Measurements from ENCODE around the gene ST3GAL4. TPM values are rescaled to one million over a fixed set of nuclear protein-coding genes. Genes with fewer than 3 reads are reported as not detected.

Gene ST3GAL4
- polyA plus RNA-seq, 1 of the 3 experiments (the other 2 are of a cell fraction) = 32.0 TPM

DNA sequence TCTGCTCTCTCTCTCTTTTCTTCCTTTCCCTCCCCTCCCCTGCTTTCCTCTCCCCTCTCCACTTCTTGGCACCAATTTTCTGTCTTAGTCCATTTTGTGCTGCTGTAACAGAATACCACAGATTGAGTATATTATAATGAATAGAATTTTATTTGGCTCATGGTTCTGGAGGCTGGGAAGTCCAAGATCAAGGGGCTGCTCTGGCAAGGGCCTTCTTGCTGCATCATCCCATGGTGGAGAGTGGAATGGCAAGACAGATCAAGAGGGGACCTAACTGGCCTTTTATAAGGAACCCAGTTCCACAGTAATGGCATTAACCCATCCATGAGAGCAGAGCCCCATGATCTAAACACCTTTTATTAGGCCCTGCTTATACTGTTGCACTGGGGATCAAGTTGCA is 44.5 kb downstream of the ST3GAL4 start:
- Histone ChIP-seq H4K20me1 (ENCODE audit: insufficient read depth) (no peaks in the 10 kb centered on the region), H3F3A (replicated peaks; ENCODE audit: insufficient read depth) (no peaks in the 10 kb centered on the region)

DNA sequence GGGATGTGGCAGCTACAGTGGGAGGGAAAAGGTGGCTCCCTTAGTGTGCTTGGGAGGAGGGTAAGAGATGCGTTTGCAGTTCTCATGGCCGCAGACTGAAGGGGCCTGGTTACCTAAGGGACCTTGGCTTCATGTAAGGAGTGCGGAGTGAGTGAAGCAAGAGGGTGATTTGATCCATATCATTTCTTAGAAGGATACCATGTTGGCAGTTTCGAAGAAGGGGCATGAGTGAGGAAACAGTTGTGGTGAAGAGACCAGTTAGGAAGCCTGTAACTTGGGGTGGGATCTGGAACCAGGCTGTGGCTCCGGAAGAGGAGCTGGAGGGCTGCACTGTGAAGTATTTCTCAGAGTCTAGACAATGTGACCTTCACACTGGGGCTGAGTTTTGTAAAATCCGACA is 45.0 kb downstream of the ST3GAL4 start:
- H3K27ac ChIP-seq (ENCODE audit: low read depth in 2 of 2, low read length in 1 of 2) = no peak overlapping the region
- H3K36me3 ChIP-seq (replicated peaks in 1 of 2; ENCODE audit: control insufficient read depth in 1 of 2, insufficient read depth in 2 of 2, low read length in 1 of 2) = no peaks in the 10 kb centered on the region
- no peak for DNase-seq
- CTCF ChIA-PET = interaction anchor here (1.0 kb wide), 1 partner anchor 80 kb away, joined by 3 read pairs; no protein-coding TSS in a partner anchor
- no peaks in the 10 kb centered on the region for H4K20me1 ChIP-seq (ENCODE audit: insufficient read depth)
- H3K4me2 ChIP-seq = no peak overlapping the region
- no peaks in the 10 kb centered on the region for H3K79me2 ChIP-seq (ENCODE audit: insufficient read depth)
- H3K4me3 ChIP-seq (ENCODE audit: low read depth in 2 of 2, low read length in 1 of 2) = no peak overlapping the region
- WGBS (ENCODE audit: low lambda C conversion rate) = 92% methylated on average over 6 of the region's 6 CpGs
- no peaks in the 10 kb centered on the region for H3K9me3 ChIP-seq
- no peak overlapping the region for H3K9ac ChIP-seq
- no peak for TF ChIP-seq MXI1 (IDR thresholded peaks at IDR 0.05; ENCODE audit: low read depth, low read length)
- TF ChIP-seq, protein P1, sequence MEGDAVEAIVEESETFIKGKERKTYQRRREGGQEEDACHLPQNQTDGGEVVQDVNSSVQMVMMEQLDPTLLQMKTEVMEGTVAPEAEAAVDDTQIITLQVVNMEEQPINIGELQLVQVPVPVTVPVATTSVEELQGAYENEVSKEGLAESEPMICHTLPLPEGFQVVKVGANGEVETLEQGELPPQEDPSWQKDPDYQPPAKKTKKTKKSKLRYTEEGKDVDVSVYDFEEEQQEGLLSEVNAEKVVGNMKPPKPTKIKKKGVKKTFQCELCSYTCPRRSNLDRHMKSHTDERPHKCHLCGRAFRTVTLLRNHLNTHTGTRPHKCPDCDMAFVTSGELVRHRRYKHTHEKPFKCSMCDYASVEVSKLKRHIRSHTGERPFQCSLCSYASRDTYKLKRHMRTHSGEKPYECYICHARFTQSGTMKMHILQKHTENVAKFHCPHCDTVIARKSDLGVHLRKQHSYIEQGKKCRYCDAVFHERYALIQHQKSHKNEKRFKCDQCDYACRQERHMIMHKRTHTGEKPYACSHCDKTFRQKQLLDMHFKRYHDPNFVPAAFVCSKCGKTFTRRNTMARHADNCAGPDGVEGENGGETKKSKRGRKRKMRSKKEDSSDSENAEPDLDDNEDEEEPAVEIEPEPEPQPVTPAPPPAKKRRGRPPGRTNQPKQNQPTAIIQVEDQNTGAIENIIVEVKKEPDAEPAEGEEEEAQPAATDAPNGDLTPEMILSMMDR (IDR thresholded peaks at IDR 0.05) = no peak
- no peak for TF ChIP-seq SIN3A (IDR thresholded peaks at IDR 0.05; ENCODE audit: borderline replicate concordance, low read depth, low read length)
- TF ChIP-seq TAF1 (IDR thresholded peaks at IDR 0.05; ENCODE audit: borderline replicate concordance, low read depth, low read length) = no peak
- TF ChIP-seq GATA2 (CRISPR knock-in tag; IDR thresholded peaks at IDR 0.05) = no peak
- TF ChIP-seq SMC3 (IDR thresholded peaks at IDR 0.05; ENCODE audit: low read depth, low read length) = no peak
- TF ChIP-seq RXRA (IDR thresholded peaks at IDR 0.05; ENCODE audit: borderline replicate concordance, low read depth) = no peak
- no peak for TF ChIP-seq YY1 (IDR thresholded peaks at IDR 0.05; ENCODE audit: low read depth)
- no peaks in the 10 kb centered on the region for H3K27me3 ChIP-seq (ENCODE audit: insufficient read depth)
- H2AFZ ChIP-seq (ENCODE audit: low read depth) = no peak overlapping the region
- no peaks in the 10 kb centered on the region for H3K9me2 ChIP-seq
- peaks cover 3 to 10% of the 10 kb centered on the region in 2 experiments; a peak in 2 of 4 replicates for H3K4me1 ChIP-seq (ENCODE audit: control insufficient read depth in 1 of 2, insufficient read depth in 2 of 2, low read depth in 1 of 2, low read length in 1 of 2)
- POLR2A ChIA-PET = no interaction called here
- no peaks in the 10 kb centered on the region for H3F3A ChIP-seq (replicated peaks; ENCODE audit: insufficient read depth)

More for the DNA sequence above, 44.5 kb downstream of the ST3GAL4 start:
- H3K9me2 ChIP-seq = no peaks in the 10 kb centered on the region
- ChIA-PET POLR2A (no interaction called here), CTCF (no interaction called here)
- no peak overlapping the region for H2AFZ ChIP-seq (ENCODE audit: low read depth)
- no peak overlapping the region for H3K9ac ChIP-seq
- no peaks in the 10 kb centered on the region for H3K36me3 ChIP-seq (replicated peaks in 1 of 2; ENCODE audit: control insufficient read depth in 1 of 2, insufficient read depth in 2 of 2, low read length in 1 of 2)
- no peak for TF ChIP-seq YY1 (IDR thresholded peaks at IDR 0.05; ENCODE audit: low read depth)
- TF ChIP-seq FOXM1 (IDR thresholded peaks at IDR 0.05; ENCODE audit: low read depth) = no peak
- TF ChIP-seq NFIC (IDR thresholded peaks at IDR 0.05; ENCODE audit: borderline replicate concordance) = no peak
- TF ChIP-seq, protein P2, sequence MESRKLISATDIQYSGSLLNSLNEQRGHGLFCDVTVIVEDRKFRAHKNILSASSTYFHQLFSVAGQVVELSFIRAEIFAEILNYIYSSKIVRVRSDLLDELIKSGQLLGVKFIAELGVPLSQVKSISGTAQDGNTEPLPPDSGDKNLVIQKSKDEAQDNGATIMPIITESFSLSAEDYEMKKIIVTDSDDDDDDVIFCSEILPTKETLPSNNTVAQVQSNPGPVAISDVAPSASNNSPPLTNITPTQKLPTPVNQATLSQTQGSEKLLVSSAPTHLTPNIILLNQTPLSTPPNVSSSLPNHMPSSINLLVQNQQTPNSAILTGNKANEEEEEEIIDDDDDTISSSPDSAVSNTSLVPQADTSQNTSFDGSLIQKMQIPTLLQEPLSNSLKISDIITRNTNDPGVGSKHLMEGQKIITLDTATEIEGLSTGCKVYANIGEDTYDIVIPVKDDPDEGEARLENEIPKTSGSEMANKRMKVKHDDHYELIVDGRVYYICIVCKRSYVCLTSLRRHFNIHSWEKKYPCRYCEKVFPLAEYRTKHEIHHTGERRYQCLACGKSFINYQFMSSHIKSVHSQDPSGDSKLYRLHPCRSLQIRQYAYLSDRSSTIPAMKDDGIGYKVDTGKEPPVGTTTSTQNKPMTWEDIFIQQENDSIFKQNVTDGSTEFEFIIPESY (IDR thresholded peaks at IDR 0.05; ENCODE audit: borderline replicate concordance, low read depth) = no peak
- no peak for TF ChIP-seq GABPA (IDR thresholded peaks at IDR 0.05; ENCODE audit: low read depth)
- TF ChIP-seq, protein P3, sequence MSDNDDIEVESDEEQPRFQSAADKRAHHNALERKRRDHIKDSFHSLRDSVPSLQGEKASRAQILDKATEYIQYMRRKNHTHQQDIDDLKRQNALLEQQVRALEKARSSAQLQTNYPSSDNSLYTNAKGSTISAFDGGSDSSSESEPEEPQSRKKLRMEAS (IDR thresholded peaks at IDR 0.05; ENCODE audit: low read depth) = no peak
- TF ChIP-seq, protein P4, sequence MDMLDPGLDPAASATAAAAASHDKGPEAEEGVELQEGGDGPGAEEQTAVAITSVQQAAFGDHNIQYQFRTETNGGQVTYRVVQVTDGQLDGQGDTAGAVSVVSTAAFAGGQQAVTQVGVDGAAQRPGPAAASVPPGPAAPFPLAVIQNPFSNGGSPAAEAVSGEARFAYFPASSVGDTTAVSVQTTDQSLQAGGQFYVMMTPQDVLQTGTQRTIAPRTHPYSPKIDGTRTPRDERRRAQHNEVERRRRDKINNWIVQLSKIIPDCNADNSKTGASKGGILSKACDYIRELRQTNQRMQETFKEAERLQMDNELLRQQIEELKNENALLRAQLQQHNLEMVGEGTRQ (IDR thresholded peaks at IDR 0.05; ENCODE audit: borderline replicate concordance, low read depth, low read length) = no peak
- no peak for TF ChIP-seq JUND (IDR thresholded peaks at IDR 0.05)
- TF ChIP-seq TAF1 (IDR thresholded peaks at IDR 0.05; ENCODE audit: borderline replicate concordance, low read depth, low read length) = no peak
- TF ChIP-seq FOSL2 (IDR thresholded peaks at IDR 0.05; ENCODE audit: borderline replicate concordance, low read depth) = no peak
- TF ChIP-seq, protein P5, sequence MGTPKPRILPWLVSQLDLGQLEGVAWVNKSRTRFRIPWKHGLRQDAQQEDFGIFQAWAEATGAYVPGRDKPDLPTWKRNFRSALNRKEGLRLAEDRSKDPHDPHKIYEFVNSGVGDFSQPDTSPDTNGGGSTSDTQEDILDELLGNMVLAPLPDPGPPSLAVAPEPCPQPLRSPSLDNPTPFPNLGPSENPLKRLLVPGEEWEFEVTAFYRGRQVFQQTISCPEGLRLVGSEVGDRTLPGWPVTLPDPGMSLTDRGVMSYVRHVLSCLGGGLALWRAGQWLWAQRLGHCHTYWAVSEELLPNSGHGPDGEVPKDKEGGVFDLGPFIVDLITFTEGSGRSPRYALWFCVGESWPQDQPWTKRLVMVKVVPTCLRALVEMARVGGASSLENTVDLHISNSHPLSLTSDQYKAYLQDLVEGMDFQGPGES (IDR thresholded peaks at IDR 0.05; ENCODE audit: low read depth, low read length) = no peak
- no peak for TF ChIP-seq TCF12 (IDR thresholded peaks at IDR 0.05)
- H3K27ac ChIP-seq (ENCODE audit: low read depth in 2 of 2, low read length in 1 of 2) = no peak overlapping the region
- no peak overlapping the region for H3K4me2 ChIP-seq
- peaks cover 8 to 10% of the 10 kb centered on the region in 2 experiments; a peak in 2 of 4 replicates for H3K4me1 ChIP-seq (ENCODE audit: control insufficient read depth in 1 of 2, insufficient read depth in 2 of 2, low read depth in 1 of 2, low read length in 1 of 2)
- H3K4me3 ChIP-seq (ENCODE audit: low read depth in 2 of 2, low read length in 1 of 2) = no peak overlapping the region
- no peak for DNase-seq
- no peaks in the 10 kb centered on the region for H3K27me3 ChIP-seq (ENCODE audit: insufficient read depth)
- H3K79me2 ChIP-seq (ENCODE audit: insufficient read depth) = no peaks in the 10 kb centered on the region
- H3K9me3 ChIP-seq = no peaks in the 10 kb centered on the region
